IMR-90 (cell line): ENCODE data around the gene DLGAP3.

ENCODE experiments used
- BHLHE40 ChIP-seq: fragments of 150-350 bp; IDR thresholded peaks from 2 replicates; pipeline ENCODE4 v1.6.1; 2016; ENCODE audit warnings: mild to moderate bottlenecking, low read depth, low read length
- CEBPB ChIP-seq: IDR thresholded peaks from 2 replicates; pipeline ENCODE4 v1.6.1; 2012; ENCODE audit warnings: low read depth, low read length, improper control_type of control experiment
- CHD1 ChIP-seq: IDR thresholded peaks from 2 replicates; pipeline ENCODE4 v1.6.1; 2012; ENCODE audit warnings: low read depth, low read length, improper control_type of control experiment
- CTCF ChIP-seq: conservative IDR thresholded peaks from 2 replicates; pipeline ENCODE4 v1.5.1; 2012; ENCODE audit warnings: mild to moderate bottlenecking, low read depth, low read length, improper control_type of control experiment
- FOS ChIP-seq: fragments of 150-350 bp; IDR thresholded peaks from 2 replicates; pipeline ENCODE4 v1.6.1; 2016; ENCODE audit warnings: low read depth, low read length
- MAFK ChIP-seq: IDR thresholded peaks from 2 replicates; pipeline ENCODE4 v1.6.1; 2012; ENCODE audit warnings: low read depth, low read length, improper control_type of control experiment
- MAZ ChIP-seq: IDR thresholded peaks from 2 replicates; pipeline ENCODE4 v1.6.1; 2012; ENCODE audit warnings: low read depth, mild to moderate bottlenecking, low read length, improper control_type of control experiment, moderate library complexity, borderline replicate concordance
- POLR2A ChIP-seq: IDR thresholded peaks from 2 replicates; pipeline ENCODE4 v1.6.1; 2012; ENCODE audit warnings: mild to moderate bottlenecking, low read depth, low read length
- RAD21 ChIP-seq: IDR thresholded peaks from 2 replicates; pipeline ENCODE4 v1.6.1; 2012; ENCODE audit warnings: low read length, improper control_type of control experiment
- RCOR1 ChIP-seq: IDR thresholded peaks from 2 replicates; pipeline ENCODE4 v1.6.1; 2012; ENCODE audit warnings: mild to moderate bottlenecking, low read length, improper control_type of control experiment; ENCODE audit not compliant: insufficient replicate concordance
- RFX5 ChIP-seq: IDR thresholded peaks from 2 replicates; pipeline ENCODE4 v1.8.0; 2012; ENCODE audit warnings: low read depth, mild to moderate bottlenecking, low read length, moderate library complexity
- SMC3 ChIP-seq: fragments of 150-350 bp; IDR thresholded peaks from 2 replicates; pipeline ENCODE4 v1.6.1; 2016; ENCODE audit warnings: low read depth, mild to moderate bottlenecking, antibody characterized with exemption, low read length, moderate library complexity
- TF ChIP-seq, protein P1 (sequence below): fragments of 150-350 bp; IDR thresholded peaks from 2 replicates; pipeline ENCODE4 v1.6.1; 2017; ENCODE audit warnings: mild to moderate bottlenecking, antibody characterized with exemption, low read length, low read depth

- TF ChIP-seq RFX5 (no peak), CTCF (no peak), RAD21 (no peak), POLR2A (no peak), CEBPB (no peak), FOS (no peak), SMC3 (no peak), CHD1 (no peak), MAFK (no peak), BHLHE40 (no peak), MAZ (no peak), RCOR1 (no peak)
- TF ChIP-seq, protein P1, sequence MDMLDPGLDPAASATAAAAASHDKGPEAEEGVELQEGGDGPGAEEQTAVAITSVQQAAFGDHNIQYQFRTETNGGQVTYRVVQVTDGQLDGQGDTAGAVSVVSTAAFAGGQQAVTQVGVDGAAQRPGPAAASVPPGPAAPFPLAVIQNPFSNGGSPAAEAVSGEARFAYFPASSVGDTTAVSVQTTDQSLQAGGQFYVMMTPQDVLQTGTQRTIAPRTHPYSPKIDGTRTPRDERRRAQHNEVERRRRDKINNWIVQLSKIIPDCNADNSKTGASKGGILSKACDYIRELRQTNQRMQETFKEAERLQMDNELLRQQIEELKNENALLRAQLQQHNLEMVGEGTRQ: no peak
These were observed 83.2 kb downstream of the DLGAP3 start for GRCh38 chr1:34846265-34846664.
